GM21619 (cell line): ENCODE data around the gene DZIP1.
"Not testable (repeated sequence)": the region's sequence is repeated elsewhere in the genome, so short reads cannot be mapped to it uniquely, and the experiment has no call there.

Experiments
- ATAC-seq: cut with Tn5 transposase; IDR thresholded peaks from one replicate; pipeline ENCODE4 v1.9.1; 2021; ENCODE audit not compliant: unreplicated experiment

DZIP1 gene, protein sequence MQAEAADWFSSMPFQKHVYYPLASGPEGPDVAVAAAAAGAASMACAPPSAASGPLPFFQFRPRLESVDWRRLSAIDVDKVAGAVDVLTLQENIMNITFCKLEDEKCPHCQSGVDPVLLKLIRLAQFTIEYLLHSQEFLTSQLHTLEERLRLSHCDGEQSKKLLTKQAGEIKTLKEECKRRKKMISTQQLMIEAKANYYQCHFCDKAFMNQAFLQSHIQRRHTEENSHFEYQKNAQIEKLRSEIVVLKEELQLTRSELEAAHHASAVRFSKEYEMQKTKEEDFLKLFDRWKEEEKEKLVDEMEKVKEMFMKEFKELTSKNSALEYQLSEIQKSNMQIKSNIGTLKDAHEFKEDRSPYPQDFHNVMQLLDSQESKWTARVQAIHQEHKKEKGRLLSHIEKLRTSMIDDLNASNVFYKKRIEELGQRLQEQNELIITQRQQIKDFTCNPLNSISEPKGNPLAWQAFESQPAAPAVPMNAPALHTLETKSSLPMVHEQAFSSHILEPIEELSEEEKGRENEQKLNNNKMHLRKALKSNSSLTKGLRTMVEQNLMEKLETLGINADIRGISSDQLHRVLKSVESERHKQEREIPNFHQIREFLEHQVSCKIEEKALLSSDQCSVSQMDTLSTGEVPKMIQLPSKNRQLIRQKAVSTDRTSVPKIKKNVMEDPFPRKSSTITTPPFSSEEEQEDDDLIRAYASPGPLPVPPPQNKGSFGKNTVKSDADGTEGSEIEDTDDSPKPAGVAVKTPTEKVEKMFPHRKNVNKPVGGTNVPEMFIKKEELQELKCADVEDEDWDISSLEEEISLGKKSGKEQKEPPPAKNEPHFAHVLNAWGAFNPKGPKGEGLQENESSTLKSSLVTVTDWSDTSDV

DNA sequence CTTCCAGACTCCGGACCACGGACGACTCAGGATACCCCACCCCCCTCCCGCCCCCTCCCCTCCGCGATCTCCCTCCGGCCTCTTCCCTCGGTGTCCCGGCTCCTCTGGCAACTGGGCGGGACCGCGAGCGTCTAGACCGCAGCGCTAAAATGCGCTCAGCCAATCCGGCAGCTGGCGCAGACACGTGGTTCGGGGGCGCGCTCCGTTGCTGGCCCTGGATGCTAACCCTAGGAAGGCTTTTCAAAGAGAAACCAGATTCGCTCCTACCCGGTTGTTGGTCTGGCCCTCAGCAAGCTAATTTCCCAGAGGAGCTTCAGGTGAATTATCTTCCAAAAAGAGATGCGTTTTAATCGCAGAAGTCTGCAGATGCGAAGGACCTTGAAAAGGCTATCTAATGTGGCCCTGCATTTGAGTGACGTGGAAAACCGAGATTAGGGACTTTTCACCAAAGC, at the start of gene DZIP1:
DZIP1 (minus strand) TSS at position 106 of the 452 bp plus-strand sequence. CDS start 2,677 bp downstream, outside the sequence.
- peak; percentile 56 for ATAC-seq

DNA sequence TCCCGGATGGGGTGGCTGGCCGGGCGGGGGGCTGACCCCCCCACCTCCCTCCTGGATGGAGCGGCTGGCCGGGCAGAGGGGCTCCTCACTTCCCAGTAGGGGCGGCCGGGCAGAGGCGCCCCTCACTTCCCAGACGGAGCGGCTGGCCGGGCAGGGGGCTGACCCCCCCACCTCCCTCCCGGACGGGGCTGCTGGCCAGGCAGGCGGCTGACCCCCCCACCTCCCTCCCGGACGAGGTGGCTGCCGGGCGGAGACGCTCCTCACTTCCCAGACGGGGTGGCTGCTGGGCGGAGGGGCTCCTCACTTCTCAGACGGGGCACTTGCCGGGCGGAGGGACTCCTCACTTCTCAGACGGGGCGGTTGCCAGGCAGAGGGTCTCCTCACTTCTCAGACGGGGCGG, 46.5 kb upstream of the DZIP1 start:
- not testable (repeated sequence) for ATAC-seq

DNA sequence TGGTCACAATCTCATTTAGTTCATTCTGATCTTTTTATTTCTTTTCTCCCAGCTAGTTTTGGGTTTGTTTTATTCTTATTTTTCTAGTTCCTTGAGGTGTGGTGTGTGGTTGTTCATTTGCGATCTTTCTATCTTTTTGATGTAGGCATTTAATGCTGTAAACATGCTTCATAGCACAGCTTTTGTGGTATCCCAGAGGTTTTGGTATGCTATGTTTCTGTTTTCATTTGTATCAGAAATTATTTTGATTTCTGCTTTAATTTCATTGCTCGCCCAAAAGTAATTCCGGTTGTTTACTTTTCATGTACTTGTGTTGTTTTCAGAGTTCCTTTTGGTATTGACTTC, 45.0 kb upstream of the DZIP1 start:
- no peak for ATAC-seq

DNA sequence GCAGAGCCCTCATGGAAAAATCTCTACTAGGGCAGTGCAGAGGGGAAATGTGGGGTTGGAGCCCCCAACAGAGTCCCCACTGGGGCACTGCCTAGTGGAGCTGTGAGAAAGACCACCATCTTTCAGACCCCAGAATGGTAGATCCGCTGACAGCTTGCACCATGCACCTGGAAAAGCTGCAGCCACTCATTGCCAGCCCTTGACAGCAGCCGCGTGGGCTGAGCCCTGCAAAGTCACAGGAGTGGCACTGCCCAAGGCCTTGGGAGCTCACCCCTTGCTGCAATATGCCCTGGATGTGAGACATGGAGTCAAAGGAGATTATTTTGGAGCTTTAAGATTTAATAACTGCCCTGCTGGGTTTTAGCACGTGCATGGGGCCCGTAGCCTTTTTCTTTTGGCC, 40.5 kb upstream of the DZIP1 start:
- not testable (repeated sequence) for ATAC-seq

DNA sequence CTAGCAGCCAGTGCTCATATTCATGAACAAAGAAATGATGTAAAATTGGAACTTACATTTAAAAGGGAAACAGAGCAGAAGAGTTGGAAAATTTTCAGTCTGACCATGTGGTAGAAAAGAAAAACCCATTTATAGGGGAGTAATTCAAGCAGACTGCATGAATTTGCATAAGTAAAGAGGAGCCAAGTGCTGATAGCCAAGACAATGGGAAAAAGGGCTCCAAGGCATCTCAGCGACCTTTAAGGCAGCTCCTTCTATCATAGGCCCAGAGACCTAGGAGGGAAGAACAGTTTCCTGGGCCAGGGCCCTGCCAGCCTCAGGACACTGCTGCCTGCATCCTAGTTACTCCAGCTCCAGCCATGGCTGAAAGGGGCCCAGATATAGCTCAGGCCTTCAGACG, 39.9 kb upstream of the DZIP1 start:
- no peak for ATAC-seq

DNA sequence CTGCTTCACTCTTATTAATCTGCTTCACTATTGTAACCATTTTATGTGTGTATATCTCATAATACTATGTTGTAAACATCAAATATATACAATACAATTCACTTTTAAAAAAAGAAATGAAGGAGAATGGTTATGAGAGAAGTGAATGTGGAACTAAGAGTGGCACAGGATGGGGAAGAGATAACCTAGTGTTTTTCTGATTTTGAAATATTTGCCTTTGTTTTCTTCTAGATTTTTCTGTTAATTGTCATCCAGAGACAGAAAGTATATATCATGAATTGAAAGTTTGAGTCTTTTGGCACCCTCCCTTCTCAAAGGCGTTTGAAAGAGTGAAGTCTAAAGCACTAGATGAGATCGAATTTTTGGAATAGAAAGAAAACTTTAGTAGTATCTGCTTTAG, 35.2 kb upstream of the DZIP1 start:
- no peak for ATAC-seq

DNA sequence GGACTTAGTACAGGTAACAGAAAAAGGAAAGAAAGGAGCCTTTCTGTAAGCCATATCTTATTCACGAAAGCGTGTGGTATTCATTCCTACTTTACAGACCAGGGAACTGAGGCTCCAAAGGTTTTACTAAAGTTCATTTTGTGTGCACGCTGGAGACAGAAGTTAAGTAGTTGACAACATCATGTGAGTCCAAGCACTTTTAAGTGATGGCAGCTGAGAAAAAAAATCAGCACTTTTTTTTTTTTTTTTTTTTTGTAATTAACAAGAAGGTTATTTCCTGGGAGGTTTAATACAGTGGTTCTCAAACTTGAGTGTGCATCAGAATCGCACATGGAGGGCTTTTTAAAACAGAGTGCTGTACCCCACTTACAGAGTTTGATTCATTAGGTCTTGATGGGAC, 34.5 kb upstream of the DZIP1 start:
- ATAC-seq: no peak

DNA sequence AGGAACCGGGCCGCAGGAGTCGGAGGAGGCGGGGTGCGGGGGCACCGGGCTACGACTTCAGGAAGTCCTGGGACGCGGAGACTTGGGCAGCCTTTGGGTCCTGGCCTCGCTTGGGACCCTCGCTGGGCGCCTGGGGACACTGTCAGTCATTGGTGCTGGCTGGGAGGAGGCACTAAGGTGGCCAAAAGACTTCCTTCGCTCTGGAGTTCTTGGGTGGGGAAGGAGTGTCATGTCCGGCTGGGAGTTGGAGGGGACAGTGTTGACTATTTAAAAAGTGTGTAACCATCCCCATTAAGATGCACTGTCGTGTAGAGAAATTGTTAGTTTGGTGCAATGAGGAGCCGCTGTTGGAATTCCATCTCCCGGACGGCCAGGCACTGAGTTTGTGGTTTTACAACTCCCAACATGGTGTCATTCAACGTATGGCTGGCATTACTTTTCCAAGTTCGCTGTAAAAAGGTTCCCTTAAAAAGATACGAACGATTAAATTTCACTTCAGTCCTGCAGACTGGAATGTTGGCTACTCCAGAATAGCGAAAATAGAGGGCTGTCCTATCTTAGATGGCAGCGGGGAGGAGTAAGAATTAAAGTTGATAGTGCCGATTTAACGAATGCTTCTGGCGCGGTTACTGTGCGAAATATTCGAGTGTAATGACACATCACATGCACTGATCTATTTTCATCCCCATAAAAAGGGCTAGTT, 33.2 kb upstream of the DZIP1 start:
- no peak for ATAC-seq

DNA sequence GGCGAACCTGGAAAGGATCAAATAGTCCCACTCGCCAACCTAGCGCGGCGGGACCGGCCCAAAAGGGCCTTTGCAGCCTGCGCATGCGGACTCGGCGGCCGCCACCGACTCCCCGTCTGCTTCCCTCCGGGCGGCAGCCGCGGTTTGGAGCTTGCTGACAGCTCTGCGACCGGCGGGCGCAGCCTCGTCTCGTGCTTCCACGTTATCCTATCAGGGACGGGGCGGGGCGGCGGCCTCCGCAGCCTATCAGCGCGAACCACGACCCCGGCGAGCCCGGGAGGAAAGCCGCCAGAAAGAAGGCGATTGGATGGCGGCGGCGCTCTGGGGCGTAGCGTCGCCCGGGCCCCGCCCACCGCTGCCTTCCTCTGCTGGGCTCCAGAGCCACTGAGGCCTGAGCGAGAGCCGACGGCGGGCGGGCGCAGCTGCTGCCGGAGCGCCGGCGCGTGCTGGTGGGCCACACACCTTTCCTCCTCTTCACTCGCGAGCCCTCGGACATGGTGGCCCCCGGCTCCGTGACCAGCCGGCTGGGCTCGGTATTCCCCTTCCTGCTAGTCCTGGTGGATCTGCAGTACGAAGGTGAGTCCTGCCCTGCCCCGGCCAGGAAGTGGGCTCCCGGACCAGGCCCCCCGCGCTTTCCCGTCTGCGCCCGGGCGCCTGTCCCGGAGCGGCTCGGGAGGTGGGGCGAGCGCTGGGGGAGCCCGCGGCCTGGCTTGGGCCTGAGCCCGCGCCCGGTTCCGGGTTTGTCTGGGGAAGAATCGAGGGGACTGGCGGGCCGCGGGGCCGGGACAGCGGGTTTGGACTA, 32.5 kb upstream of the DZIP1 start, which contains the start of gene DNAJC3:
DNAJC3 (plus strand) TSS at position 378 of the 802 bp plus-strand sequence; CDS start at position 495, 117 bp downstream.
- ATAC-seq: peak; percentile 94

DNA sequence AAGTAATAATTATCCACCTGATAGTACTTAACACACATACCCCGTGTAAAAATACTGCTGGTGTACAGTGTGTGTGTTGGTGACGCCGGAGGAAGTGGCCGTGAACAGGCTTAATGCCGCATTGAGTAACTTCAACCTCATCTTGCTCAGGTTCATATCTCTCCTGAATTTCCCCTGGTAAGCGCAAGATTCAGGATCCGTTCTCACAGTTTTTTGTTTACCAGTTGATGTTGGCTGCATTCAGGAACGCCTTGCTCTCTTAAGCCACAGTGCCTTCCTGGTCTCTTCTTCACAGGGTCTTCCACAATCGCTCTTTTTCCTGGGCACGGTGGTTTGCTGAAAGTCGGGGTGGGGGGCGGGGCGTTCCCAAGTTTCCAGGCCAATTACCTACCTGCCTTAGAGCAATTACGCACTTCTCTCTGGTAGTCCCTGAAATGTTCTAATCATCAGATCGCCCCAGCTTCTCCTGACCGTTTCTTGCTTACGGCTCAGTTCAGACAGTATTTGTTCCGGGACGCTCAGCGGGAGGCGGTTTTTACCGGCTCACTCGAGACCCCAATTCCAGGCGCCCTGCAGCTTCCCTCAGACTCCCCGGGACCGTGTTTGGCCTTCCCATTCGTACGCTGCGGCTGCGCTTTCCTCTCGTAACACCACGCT, 31.7 kb upstream of the DZIP1 start:
- ATAC-seq: peak; percentile 6

DNA sequence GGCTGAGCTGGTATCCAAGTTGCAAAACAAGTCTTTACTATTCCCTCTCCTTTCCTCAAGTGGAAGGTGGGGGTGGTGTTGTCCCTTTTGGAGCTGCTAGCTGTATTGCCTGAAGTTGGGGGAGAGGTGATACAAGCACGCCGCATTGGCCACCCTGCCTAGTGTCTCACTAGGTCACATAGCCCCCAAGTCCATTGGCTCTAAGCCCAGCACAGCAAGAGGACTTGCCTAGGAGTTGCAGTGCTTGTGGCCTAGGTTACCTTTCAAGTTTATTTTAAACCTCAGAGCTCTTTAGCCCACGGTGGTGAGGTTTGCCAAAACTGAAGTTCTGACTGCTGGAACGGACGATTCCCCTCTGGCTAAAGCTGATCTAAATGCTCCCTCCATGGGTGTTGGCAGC, 27.1 kb upstream of the DZIP1 start:
- no peak for ATAC-seq

DNA sequence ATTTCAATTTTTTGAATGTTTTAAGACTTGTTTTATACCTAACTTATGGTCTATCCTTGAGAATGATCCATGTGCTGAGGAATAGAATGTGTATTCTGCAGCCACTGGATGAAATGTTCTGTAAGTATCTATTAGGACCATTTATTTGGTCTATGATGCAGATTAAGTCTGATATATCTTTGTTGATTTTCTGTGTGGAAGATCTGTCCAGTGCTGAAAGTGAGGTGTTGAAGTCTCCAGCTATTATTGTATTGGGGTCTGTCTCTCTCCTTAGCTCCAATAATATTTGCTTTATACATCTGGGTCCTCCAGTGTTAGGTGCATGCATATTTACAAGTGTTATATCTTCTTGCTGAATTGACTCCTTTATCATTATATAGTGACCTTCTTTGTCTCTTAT, 22.7 kb upstream of the DZIP1 start:
- ATAC-seq: not testable (repeated sequence)

DNA sequence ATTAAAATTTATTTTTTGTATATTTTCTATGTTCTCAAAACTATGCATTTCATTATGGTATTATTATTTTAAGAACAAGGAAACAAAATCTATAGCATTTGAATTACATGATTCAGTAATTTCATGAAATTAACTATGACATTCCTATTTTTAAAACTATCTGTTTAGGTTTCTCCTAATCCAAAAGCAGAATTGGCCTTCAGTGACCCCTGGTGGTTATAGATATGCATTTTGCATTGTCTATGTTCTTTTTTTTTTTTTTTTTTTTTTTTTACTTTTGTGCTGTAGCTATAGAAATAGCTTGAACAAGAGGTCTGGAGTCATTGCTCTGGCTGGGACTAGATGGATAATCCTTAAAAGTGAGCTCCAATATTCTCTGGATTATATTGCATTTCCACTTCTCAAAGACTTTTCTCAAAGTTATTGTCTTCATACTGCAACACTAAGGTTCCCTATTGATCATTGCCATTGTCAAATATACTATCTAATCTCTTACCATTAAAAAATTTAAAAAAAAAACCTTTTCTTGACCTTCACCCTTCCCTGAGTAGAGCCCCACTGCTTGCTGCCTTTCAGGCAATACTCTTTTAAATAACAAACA, 16.6 kb upstream of the DZIP1 start:
- peak; percentile 48 for ATAC-seq

DNA sequence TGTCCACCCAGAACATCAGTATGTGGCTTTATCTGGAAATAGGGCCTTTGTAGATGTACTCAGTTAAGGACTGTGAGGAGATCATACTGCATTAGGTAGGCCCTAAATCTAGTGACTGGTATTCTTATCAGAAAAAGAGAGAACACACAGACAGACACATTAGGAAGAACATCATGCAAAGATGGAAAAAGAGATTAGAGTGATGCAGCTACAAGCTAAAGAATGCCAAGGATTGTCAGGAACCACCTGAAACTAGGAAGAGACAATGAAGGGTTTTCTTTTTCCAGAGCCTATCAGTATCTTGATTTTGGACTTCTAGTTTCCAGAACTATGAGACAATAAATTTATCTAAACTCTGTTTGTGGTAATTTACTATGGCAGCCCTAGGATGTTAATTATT, 15.0 kb upstream of the DZIP1 start:
- ATAC-seq: no peak

DNA sequence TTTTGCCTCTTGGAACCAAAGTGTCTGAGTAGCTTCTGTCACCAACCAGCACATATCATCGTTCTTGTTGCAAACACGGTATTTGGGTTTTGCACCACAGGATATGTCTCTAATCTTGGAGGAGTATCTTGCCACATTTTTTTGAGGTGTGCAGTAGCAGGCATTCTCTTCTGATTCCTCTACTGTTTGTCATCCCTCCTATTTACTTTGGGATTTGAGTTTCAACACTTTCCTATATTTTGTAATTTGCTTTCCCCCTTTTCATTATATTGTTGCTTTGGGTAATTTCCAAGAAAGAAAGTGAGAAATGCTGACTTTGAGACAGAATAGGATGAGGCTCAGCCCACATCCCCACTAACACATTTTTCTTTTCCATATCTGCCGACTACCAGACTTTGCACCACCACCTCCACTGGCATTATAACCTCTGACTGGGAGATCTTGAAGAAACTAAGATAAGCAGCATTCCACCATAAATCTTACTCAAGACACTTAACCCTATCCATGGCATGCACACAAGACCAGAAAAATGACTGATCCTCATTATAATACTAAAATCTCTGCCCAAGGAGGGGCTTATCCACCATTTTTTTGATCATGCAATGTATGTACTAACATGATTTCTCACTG, 12.0 kb upstream of the DZIP1 start:
- ATAC-seq: no peak

DNA sequence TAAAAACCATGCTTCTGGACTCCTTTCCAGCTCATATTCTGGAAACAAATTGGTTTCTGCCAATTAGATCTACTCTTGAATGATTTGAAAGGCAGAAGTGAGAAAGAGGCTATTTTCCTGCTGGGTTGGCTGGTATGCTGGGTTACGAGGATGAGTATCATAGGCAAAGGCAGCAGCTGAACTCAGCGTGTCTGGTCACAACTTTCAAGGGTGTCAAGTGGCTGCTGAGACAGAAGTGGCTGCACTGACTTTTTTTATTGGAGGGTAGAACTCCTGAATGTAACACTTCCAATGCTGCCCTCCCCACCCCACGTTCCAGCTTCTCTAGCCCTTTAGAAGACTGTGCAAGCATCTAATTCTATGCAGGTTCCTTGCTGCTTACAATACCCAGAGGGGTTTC, 8.3 kb upstream of the DZIP1 start:
- ATAC-seq: no peak

DNA sequence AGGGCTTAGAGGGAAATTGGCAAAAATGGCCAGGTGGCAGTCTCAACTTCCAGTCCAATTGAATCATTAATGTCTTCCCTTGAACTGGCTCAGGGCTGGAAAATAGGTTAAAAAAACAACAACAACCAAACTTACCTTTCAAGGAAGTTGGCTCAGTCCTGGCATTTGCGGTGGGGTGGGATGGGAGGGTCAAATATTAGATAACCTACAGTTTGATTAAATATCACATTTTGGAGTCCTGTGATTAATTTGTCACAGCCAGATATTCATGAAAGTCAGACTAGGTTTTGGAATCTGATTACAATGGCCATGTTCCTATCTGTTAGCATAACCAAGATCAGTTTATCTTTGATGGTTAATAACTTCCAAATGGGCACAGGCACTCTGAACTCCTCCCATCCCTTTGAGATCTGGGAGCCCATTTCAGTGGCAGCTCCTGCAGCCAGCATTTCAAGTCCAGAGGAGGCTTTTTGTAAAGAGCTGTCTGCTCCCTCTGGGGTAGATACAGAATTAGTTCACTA, 7.8 kb upstream of the DZIP1 start:
- no peak for ATAC-seq

DNA sequence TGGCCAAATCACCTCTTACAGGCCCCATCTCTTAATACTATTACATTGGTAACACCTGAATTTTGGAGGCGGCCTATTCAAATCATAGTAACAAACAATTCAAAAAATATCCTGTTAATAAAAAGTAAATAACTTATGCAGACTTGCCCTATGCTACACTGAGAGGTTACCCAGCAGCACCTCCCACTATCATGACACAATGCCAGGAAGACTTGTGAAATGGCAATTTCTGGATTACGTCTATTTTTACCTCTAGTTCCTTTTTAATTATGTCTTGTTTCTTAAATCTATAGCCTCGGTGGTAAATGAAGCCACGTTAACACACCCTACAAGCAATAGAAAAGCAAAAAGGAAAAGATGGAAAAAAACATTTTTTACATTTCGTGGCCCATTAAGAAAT, 6.2 kb upstream of the DZIP1 start:
- no peak for ATAC-seq

DNA sequence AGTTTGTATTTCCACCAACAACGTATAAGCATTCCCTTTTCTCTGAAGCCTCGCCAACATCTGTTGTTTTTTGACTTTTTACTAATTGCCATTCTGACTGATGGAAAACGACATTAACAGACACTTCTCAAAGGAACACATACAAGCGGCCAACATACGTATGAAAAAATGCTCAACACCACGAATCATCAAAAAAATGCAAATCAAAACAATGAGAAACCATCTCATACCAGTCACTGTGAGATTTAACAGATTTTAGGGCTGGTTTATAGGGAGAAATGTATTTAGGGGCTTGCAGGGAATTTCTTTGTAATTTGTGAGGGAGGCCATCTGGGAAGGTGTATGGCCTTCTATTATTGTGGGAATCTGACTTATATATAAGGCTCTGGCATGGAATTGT, 2.8 kb upstream of the DZIP1 start:
- no peak for ATAC-seq
